ENCODE data around the gene POU2AF1.

Gene POU2AF1

GRCh38 chr11:111306321-111306720, 72.8 kb downstream of the POU2AF1 start:
- Histone ChIP-seq H3K27me3 (ENCODE audit: control insufficient read depth in 5 of 5, insufficient read depth in 4 of 5, low read length in 5 of 5) (peaks cover 0 to 4% (median 0%) of the 10 kb centered on the region in 5 donors), H3K27ac (ENCODE audit: low read depth, low read length) (no peak overlapping the region), H3K4me1 (ENCODE audit: control insufficient read depth in 5 of 5, insufficient read depth in 5 of 5, low read length in 5 of 5) (peaks cover 2 to 20% (median 10%) of the 10 kb centered on the region in 5 donors), H3K36me3 (ENCODE audit: control insufficient read depth in 5 of 5, insufficient read depth in 5 of 5, low read length in 5 of 5) (no peaks in the 10 kb centered on the region), H3K9me3 (ENCODE audit: control insufficient read depth in 5 of 5, low read length in 5 of 5) (no peaks in the 10 kb centered on the region), H3K9ac (ENCODE audit: low read length in 5 of 5) (no peak overlapping the region), H3K4me3 (ENCODE audit: low read depth in 1 of 5, low read length in 5 of 5) (no peak overlapping the region)

DNA sequence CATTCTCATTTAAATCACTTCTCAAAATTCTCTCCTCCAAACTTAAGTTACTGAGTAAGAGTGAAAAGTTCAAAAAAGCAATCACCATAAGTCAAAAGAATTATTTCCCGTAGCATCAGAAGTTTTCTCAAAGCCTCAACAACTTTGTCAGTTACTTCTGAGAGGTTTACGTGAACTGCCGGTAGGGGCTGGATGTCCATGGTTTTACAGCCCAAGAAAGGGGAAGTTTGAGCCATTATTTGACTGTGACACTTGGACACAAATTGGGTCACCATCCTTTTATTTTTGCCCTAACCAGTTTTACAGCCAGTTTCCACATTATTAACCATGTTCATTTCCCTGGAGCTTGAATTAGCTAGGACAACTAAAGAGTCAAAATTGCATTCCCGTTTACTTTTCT, 73.2 kb downstream of the POU2AF1 start:
- H3K4me1 ChIP-seq (ENCODE audit: control insufficient read depth in 5 of 5, insufficient read depth in 5 of 5, low read length in 5 of 5): peaks cover 2 to 22% (median 10%) of the 10 kb centered on the region in 5 donors
- H3K27ac ChIP-seq (ENCODE audit: low read depth, low read length): no peak overlapping the region
- H3K4me3 ChIP-seq (ENCODE audit: low read depth in 1 of 5, low read length in 5 of 5): no peak overlapping the region
- no peaks in the 10 kb centered on the region for H3K36me3 ChIP-seq (ENCODE audit: control insufficient read depth in 5 of 5, insufficient read depth in 5 of 5, low read length in 5 of 5)
- peaks cover 0 to 4% (median 0%) of the 10 kb centered on the region in 5 donors for H3K27me3 ChIP-seq (ENCODE audit: control insufficient read depth in 5 of 5, insufficient read depth in 4 of 5, low read length in 5 of 5)
- H3K9ac ChIP-seq (ENCODE audit: low read length in 5 of 5): no peak overlapping the region
- H3K9me3 ChIP-seq (ENCODE audit: control insufficient read depth in 5 of 5, low read length in 5 of 5): no peaks in the 10 kb centered on the region

GRCh38 chr11:111305162-111305802, 73.8 kb downstream of the POU2AF1 start:
- no peak overlapping the region for H3K27ac ChIP-seq (ENCODE audit: low read depth, low read length)
- peaks cover 0 to 4% (median 0%) of the 10 kb centered on the region in 5 donors for H3K27me3 ChIP-seq (ENCODE audit: control insufficient read depth in 5 of 5, insufficient read depth in 4 of 5, low read length in 5 of 5)
- H3K9ac ChIP-seq (ENCODE audit: low read length in 5 of 5): no peak overlapping the region
- no peaks in the 10 kb centered on the region for H3K9me3 ChIP-seq (ENCODE audit: control insufficient read depth in 5 of 5, low read length in 5 of 5)
- peaks cover 2 to 22% (median 10%) of the 10 kb centered on the region in 5 donors for H3K4me1 ChIP-seq (ENCODE audit: control insufficient read depth in 5 of 5, insufficient read depth in 5 of 5, low read length in 5 of 5)
- H3K36me3 ChIP-seq (ENCODE audit: control insufficient read depth in 5 of 5, insufficient read depth in 5 of 5, low read length in 5 of 5): no peaks in the 10 kb centered on the region
- H3K4me3 ChIP-seq (ENCODE audit: low read depth in 1 of 5, low read length in 5 of 5): no peak overlapping the region

GRCh38 chr11:111303461-111303860, 75.6 kb downstream of the POU2AF1 start:
- H3K36me3 ChIP-seq (ENCODE audit: control insufficient read depth in 5 of 5, insufficient read depth in 5 of 5, low read length in 5 of 5): no peaks in the 10 kb centered on the region
- H3K9ac ChIP-seq (ENCODE audit: low read length in 5 of 5): no peak overlapping the region
- H3K4me1 ChIP-seq (ENCODE audit: control insufficient read depth in 5 of 5, insufficient read depth in 5 of 5, low read length in 5 of 5): peaks cover 2 to 35% (median 25%) of the 10 kb centered on the region in 5 donors
- H3K4me3 ChIP-seq (ENCODE audit: low read depth in 1 of 5, low read length in 5 of 5): no peak overlapping the region
- peaks cover 0 to 13% (median 0%) of the 10 kb centered on the region in 5 donors for H3K27me3 ChIP-seq (ENCODE audit: control insufficient read depth in 5 of 5, insufficient read depth in 4 of 5, low read length in 5 of 5)
- H3K9me3 ChIP-seq (ENCODE audit: control insufficient read depth in 5 of 5, low read length in 5 of 5): no peaks in the 10 kb centered on the region
- no peak overlapping the region for H3K27ac ChIP-seq (ENCODE audit: low read depth, low read length)

DNA sequence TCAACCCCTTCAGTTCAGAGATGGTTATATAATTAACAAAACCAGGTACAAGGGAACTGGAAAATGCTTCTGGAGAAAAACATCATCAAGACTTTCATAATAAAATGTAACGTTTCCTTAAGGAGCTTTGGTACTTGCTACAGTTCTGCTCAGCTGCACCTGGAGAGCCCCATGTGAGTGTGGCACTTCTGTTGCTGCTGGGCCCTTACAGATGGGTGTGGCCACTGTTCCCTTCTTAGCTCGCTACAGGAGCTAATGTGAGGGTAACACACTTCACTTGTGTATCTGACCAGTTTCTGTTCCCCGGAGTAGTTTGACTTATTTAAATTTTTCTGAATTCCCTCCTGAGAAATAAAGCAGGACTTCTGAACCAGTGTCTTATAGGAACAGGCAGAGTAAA, 76.8 kb downstream of the POU2AF1 start:
- Histone ChIP-seq H3K4me1 (ENCODE audit: control insufficient read depth in 5 of 5, insufficient read depth in 5 of 5, low read length in 5 of 5) (peaks cover 2 to 38% (median 30%) of the 10 kb centered on the region in 5 donors), H3K9me3 (ENCODE audit: control insufficient read depth in 5 of 5, low read length in 5 of 5) (no peaks in the 10 kb centered on the region), H3K36me3 (ENCODE audit: control insufficient read depth in 5 of 5, insufficient read depth in 5 of 5, low read length in 5 of 5) (no peaks in the 10 kb centered on the region), H3K9ac (ENCODE audit: low read length in 5 of 5) (no peak overlapping the region), H3K4me3 (ENCODE audit: low read depth in 1 of 5, low read length in 5 of 5) (no peak overlapping the region), H3K27ac (ENCODE audit: low read depth, low read length) (no peak overlapping the region), H3K27me3 (ENCODE audit: control insufficient read depth in 5 of 5, insufficient read depth in 4 of 5, low read length in 5 of 5) (peaks cover 0 to 10% (median 0%) of the 10 kb centered on the region in 5 donors)
